Activated CD4-positive, alpha-beta T cell treated with anti-CD3 and anti-CD28 coated beads, Interleukin-2, amount 10 ng/mL, durations not matched to agents 7 days and 5 days (primary cell): ENCODE results near the gene SYT2. TPM values are rescaled to one million over a fixed set of nuclear protein-coding genes. Genes with fewer than 3 reads are reported as not detected.
"Not testable (repeated sequence)": the region's sequence is repeated elsewhere in the genome, so short reads cannot be mapped to it uniquely, and the experiment has no call there.

Experiments used
- CTCF ChIA-PET: fragments of 350-600 bp; sonication (Branson Sonifier 250); formaldehyde crosslinking; loops from one replicate; lab custom pipeline; 2021; ENCODE audit warnings: antibody characterized with exemption; lab: Charles Lee
- POLR2A ChIA-PET: fragments of 350-600 bp; sonication (Branson Sonifier 250); formaldehyde crosslinking; loops from one replicate; lab custom pipeline; 2021; ENCODE audit warnings: antibody characterized with exemption; lab: Charles Lee
- DNase-seq: peaks from one replicate; pipeline ENCODE4 v3.0.0-alpha.2; 2020
- H3K27ac Mint-ChIP-seq: one replicate; pipeline ENCODE4 v1.8.0; 2021; ENCODE audit warnings: mild to moderate bottlenecking, moderate library complexity, mixed read lengths
- H3K27me3 Mint-ChIP-seq: one replicate; pipeline ENCODE4 v1.8.0; 2021; ENCODE audit warnings: mixed read lengths
- H3K36me3 Mint-ChIP-seq: one replicate; pipeline ENCODE4 v1.8.0; 2021; ENCODE audit warnings: low read depth, mixed read lengths
- H3K4me1 Mint-ChIP-seq: one replicate; pipeline ENCODE4 v1.8.0; 2021; ENCODE audit warnings: mixed read lengths
- H3K4me3 Mint-ChIP-seq: one replicate; pipeline ENCODE4 v1.8.0; 2021; ENCODE audit warnings: mild to moderate bottlenecking, moderate library complexity, mixed read lengths
- H3K9me3 Mint-ChIP-seq: one replicate; pipeline ENCODE4 v1.8.0; 2021; ENCODE audit warnings: mixed read lengths
- total RNA-seq, 2 experiments: library from RNA; stranded (reverse); gene quantifications; one replicate each; pipeline ENCODE4 v1.2.3, GENCODE V29; 2021

The SYT2 gene
- total RNA-seq, 2 experiments from 2014 or later: not detected

DNA sequence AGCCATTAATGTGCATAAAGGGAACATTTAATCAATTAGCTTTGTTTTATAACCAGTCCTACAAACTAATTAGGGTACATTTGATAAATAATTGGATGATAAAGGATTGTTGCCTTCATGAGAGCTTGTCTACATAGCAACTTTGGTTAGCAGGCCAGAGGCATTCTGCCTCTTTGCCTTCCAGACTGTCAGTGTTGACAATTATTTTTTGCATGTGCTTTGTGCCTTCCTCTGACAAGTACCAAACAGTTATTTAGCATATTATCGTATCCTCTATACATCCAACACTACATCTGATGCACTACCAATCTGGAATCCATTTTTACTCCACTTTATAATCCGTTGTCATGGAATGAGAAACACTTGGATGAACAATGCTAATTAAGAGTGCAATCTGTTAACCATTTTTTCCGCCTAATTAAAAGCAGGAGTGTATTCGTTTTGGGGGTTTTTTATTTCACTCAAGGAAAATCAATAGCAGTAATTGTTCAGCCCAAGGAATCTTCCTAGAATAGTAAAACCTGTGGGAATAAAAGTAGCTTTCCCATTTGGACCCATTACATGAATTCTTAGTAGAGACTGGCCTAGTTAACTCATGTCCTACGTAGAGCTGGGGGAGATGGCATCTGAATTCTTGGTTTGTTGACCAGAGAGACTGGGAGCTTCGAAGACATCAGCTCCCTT is 165.3 kb downstream of the SYT2 start:
- DNase-seq, H3K27me3 Mint-ChIP-seq, H3K9me3 Mint-ChIP-seq, H3K36me3 Mint-ChIP-seq, POLR2A ChIA-PET, H3K4me3 Mint-ChIP-seq, H3K27ac Mint-ChIP-seq: not testable (repeated sequence)
- CTCF ChIA-PET: interaction anchor here (0.6 kb wide), 1 partner anchor 1167 kb away, joined by 3 read pairs; no protein-coding TSS in a partner anchor
- peaks cover 19% of the 10 kb centered on the region for H3K4me1 Mint-ChIP-seq

DNA sequence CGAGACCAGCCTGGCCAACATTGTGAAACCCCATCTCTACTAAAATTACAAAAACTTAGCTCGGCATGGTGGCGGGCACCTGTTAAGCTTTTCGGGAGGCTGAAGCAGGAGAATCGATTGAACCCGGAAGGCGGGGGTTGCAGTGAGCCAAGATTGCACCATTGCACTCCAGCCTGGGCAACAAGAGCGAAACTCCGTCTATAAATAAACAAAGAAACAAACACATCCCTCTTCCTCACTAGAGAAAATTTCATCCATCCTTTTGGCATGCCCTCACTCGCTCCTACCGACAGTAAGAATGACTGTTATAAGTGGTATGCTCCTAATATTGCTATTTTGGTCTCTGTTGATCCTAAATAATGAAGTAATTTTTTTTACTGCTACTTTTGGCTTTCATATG is 166.7 kb downstream of the SYT2 start:
- H3K36me3 Mint-ChIP-seq, CTCF ChIA-PET, DNase-seq, H3K27ac Mint-ChIP-seq, H3K9me3 Mint-ChIP-seq, H3K27me3 Mint-ChIP-seq, POLR2A ChIA-PET, H3K4me3 Mint-ChIP-seq: not testable (repeated sequence)
- peaks cover 19% of the 10 kb centered on the region for H3K4me1 Mint-ChIP-seq

DNA sequence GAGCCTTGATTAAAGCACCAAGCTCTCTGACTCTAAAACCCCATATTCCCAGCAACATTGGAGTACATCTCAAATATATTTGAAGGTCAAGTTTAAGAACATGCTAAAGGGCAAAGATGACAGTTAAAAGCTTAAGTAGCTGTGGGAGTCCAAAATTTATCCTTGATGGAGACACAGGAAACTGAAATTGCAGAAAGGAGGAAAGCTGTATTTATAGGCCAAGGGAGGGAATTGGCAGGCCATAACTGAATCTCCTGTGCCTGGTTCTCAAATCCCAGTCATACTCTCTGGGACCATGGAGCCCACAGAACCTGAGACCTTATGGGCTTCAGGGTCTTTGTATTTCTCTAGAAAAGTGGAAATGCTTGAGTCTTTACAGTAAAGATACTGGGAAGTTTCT is 167.8 kb downstream of the SYT2 start:
- H3K9me3 Mint-ChIP-seq, DNase-seq, H3K27ac Mint-ChIP-seq, POLR2A ChIA-PET, H3K36me3 Mint-ChIP-seq, H3K27me3 Mint-ChIP-seq, H3K4me3 Mint-ChIP-seq, CTCF ChIA-PET: not testable (repeated sequence)
- peaks cover 19% of the 10 kb centered on the region for H3K4me1 Mint-ChIP-seq

DNA sequence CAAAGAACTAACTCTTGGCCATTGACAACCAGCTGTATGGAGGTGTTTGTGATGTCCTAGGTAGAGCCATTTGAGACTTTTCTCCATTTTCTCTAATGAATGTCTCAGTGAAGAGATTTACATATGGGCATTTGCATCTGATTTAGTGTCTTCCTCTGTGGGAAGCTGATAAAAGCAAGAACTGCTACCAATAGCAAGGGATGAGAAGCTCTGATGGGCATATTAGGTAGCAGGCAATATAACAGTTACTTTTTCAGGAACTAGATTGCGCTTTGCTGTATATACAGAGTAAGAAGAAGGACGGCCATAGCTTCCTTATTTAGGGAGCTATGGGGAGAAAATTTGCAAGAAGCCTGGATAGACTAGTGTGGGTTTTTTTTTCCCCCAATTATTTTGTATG is 169.4 kb downstream of the SYT2 start:
- H3K36me3 Mint-ChIP-seq, H3K4me1 Mint-ChIP-seq, DNase-seq, H3K27me3 Mint-ChIP-seq, H3K27ac Mint-ChIP-seq, H3K9me3 Mint-ChIP-seq, POLR2A ChIA-PET, H3K4me3 Mint-ChIP-seq, CTCF ChIA-PET: not testable (repeated sequence)

Other genes starting within 250 kb of the SYT2 start
- gene KDM5B, start 98.0 kb upstream of the SYT2 start, total RNA-seq: 10 to 100 TPM; 32.0 to 39.8 TPM
- under 1 TPM in 1 of 2 experiments, not detected in 1; 0.29 TPM for gene PCAT6, start 100.5 kb upstream of the SYT2 start, total RNA-seq
- gene RABIF, start 178.7 kb upstream of the SYT2 start, total RNA-seq: 10 to 100 TPM; 13.9 to 15.7 TPM
- gene KLHL12, start 216.8 kb upstream of the SYT2 start, total RNA-seq: 10 to 100 TPM; 31.4 to 31.5 TPM
- 10 to 100 TPM; 58.0 to 71.2 TPM for gene ADIPOR1, start 247.9 kb upstream of the SYT2 start, total RNA-seq